DMS153 treated with DMSO at 0.1 percent for 48 hours (cell line): ENCODE results near the gene SACM1L.

Experiments
- DNase-seq: peaks from one replicate; lab custom pipeline; 2025; ENCODE audit not compliant: unreplicated experiment; lab: John Stamatoyannopoulos, UW

SACM1L gene

GRCh38 chr3:45688882-45689786, at the start of gene SACM1L:
SACM1L (plus strand) TSS chr3:45689396; CDS start chr3:45689466, 70 bp downstream.
- DNase-seq: peak; percentile 71

- no peak for DNase-seq
These were observed 49.1 kb upstream of the SACM1L start for GRCh38 chr3:45640091-45640507.

- DNase-seq: no peak
These were observed 48.4 kb upstream of the SACM1L start for GRCh38 chr3:45640724-45641361.

- no peak for DNase-seq
These were observed 47.4 kb upstream of the SACM1L start for GRCh38 chr3:45641756-45642155.

GRCh38 chr3:45642731-45643152, 46.5 kb upstream of the SACM1L start:
- DNase-seq: no peak

- no peak for DNase-seq
These were observed 45.0 kb upstream of the SACM1L start for GRCh38 chr3:45644063-45644790.

- DNase-seq: no peak
These were observed 44.4 kb upstream of the SACM1L start for GRCh38 chr3:45644791-45645201.

- DNase-seq: no peak
These were observed 43.1 kb upstream of the SACM1L start for GRCh38 chr3:45646051-45646585.

GRCh38 chr3:45647148-45647619, 42.0 kb upstream of the SACM1L start:
- DNase-seq: no peak

- no peak for DNase-seq
These were observed 36.0 kb upstream of the SACM1L start for GRCh38 chr3:45653205-45653604.

GRCh38 chr3:45654397-45654944, 34.7 kb upstream of the SACM1L start:
- DNase-seq: no peak

- DNase-seq: no peak
These were observed 33.3 kb upstream of the SACM1L start for GRCh38 chr3:45655906-45656305.

GRCh38 chr3:45656575-45657363, 32.4 kb upstream of the SACM1L start:
- peak; percentile 11 for DNase-seq

- no peak for DNase-seq
These were observed 31.3 kb upstream of the SACM1L start for GRCh38 chr3:45657853-45658252.

- DNase-seq: no peak
These were observed 29.3 kb upstream of the SACM1L start for GRCh38 chr3:45659661-45660566.

- DNase-seq: no peak
These were observed 28.7 kb upstream of the SACM1L start for GRCh38 chr3:45660567-45660901.

- no peak for DNase-seq
These were observed 24.6 kb upstream of the SACM1L start for GRCh38 chr3:45664578-45664977.

GRCh38 chr3:45665101-45665572, 24.1 kb upstream of the SACM1L start:
- no peak for DNase-seq
